Fibroblast of the conjunctiva (primary cell): Measurements from ENCODE around the gene MEP1A.
"Not testable (repeated sequence)": the region's sequence is repeated elsewhere in the genome, so short reads cannot be mapped to it uniquely, and the experiment has no call there.

Source experiments
- DNase-seq: peaks from one replicate; pipeline ENCODE4 v3.0.0-alpha.2; 2010; ENCODE audit warnings: low read depth

MEP1A gene

DNA sequence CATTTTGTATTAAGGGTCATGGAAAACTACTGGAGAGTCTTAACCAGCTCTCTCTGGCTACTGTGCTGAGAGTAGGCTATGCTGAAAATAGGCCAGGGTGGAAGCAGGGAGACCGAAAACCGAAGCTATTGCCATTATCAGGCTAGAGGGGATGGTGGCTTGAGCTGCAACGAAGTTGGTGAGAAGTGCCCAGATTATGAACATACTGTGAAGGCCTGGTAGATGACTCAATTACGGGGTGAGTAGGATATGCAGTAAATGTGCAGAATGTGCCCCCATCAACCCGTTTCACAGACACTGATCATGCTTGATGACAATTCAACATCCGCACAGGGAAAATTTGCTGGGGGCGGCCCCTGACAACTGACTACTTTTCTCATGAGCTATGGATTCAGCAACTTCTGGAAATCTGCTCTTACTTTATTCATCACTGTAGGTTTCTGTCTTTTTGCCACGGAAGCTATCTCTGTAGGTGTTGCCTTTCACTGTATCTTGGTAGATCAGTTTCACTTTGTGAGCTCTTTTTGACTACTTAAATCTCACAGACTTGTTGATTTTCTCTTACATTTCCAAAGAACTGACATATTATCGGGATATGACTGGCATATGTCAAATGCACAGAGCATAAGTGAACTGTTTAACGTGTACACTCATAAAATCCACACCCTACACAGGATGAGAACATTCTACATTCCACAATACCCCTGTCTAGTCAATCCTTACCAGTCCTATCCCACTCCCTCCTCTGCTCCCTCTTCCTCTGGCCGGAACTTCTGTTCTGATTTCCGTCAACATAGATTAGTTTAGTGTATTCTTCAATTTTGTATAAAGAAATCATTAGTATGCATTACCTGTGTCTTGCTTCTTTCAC is 15.5 kb upstream of the MEP1A start:
- DNase-seq = no peak

DNA sequence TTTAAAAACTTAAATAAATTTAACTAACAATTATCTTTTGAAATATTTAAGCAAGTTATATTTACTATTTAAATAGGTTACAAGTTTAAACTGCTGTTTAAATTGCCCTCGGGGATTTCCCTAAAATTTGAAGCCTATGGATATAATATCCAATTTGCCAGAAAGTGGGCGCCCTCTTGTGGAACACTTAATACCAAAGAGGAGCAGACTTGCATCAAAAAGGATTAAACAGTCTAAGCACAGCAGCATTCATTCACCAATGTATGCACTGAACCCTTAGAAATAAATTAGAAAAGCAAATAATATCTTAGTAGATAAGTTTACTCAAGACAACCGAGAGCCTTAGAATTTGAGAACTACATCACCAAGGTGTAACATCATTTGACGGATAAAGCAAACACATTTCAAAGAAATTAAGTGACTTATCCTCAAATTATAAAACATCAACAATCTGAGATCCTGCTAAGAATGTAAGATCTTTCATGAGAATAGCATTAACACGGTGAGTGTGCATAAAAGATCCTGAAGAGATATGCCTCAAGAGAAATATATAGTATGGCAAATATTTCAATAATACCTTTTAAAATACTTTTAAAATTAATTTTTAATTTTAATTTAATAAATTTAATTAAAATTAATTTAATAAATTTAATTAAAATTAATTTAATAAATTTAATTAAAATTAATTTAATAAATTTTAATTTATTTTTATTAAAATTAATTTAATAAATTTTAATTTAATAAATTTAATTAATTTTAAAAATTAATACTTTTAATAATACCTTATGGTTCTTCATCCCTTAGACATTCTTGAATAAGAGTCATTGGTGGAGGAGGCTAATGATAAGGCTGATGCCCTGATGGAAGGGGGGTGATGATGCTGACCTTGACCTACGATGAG is 11.5 kb upstream of the MEP1A start:
- DNase-seq = peak; percentile 46

DNA sequence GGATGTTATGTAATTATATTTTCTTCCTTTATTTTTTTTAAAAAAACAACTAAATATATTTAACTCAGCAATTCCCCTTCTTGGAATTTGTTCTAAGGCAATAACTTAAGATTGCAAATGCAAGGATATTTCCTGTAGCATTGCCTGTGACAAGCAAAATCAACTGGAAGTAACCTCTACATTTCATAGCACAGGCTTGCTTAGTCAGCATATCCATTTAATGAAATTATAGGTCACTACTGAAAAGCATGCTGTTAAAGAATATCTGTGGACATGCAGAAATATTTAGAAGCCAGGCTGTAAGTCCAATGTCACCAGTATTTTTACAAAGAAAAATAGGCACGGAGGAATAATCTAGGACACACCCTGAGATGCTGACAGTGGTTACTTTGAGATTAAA is 8.7 kb upstream of the MEP1A start:
- DNase-seq = no peak

DNA sequence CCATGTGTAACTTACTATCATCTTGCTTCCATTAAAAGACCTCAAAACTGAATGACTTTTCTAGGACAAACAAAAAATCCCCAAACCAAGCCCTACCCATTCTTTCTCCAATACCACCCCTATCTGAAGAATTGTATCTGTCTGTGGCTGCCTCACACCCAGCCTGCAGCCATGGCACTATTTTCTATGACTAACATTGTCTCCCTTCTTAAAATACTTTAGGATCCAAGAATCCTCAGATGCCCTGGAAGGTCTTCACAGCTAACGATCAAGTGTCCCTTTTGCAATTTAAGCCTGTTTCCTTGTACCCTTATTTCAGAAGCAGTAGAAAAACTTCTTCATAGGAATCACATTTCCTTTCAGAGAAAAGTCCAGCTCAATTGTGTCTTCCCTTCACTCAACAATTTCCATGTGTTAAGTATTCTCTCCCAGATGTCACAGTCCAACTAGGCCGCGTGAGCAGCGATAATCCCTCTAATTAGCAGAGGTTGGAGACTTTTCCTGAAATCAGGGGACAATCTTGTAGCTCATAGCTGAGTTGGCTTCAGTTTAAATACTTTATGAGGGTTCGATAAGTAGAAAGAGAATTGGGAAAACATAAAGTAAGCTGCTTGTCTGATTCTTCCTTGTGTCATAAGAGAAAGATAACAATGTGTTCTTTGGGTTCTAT is 5.2 kb upstream of the MEP1A start:
- no peak for DNase-seq

DNA sequence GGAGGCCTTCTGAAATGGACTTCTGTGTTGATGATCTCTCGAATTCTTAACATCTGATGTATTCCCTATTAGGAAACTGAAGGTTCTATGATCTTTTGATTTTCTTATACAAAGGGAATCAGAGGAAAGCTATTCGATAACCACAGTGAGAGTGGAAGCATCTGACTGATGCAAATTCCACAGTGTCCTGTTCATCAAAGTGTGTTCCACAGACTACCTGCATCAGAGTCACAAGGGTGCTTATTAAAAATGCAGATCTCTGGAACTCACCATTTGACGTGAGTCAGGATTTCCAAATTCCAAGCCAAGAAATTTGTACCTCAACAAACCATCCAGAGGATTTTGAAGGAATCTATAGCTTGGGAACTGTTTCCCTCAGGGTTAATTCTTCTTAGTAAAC is 4.4 kb upstream of the MEP1A start:
- DNase-seq = no peak

DNA sequence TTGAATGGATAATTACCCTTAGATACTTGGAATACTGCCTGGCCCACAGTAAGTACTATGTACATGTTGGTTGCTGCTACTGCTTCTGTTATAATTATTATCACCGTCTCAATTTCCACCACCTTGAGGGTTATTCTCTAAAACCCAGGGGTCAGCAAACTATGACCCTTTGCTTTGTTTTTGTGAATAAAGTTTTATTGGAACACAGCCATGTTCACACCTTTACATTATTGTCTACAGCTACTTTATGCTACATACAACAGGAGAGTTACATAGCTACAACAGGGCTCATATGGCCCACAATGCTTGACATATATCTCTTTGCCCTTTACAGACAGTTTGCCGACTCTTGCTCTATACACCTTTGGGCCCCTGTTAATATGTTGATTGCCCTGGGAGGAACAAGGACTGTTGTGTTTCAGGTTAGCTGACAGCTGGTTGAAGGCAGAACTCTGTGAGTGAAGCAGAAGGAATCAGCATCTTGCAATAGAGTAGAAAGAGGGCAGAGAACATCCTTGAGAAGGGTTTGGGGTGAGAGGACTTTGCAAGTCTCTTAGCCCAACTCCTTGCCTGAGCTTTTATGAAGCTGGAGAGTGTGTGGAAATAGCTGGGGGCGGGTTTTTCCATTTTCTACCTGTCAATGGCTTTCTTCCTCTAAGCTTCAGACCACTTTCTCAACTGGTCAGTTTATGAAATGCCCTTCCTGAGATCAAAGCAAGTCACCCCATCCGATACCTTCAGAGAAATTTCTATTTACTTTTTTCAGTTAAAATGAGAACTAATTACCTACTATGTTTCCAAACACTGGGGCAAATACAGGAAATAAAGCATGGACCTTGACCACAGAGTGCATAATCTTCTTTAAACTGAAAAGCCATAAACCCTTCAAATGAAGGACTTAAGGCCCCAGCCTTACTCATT is 3.5 kb upstream of the MEP1A start:
- no peak for DNase-seq

DNA sequence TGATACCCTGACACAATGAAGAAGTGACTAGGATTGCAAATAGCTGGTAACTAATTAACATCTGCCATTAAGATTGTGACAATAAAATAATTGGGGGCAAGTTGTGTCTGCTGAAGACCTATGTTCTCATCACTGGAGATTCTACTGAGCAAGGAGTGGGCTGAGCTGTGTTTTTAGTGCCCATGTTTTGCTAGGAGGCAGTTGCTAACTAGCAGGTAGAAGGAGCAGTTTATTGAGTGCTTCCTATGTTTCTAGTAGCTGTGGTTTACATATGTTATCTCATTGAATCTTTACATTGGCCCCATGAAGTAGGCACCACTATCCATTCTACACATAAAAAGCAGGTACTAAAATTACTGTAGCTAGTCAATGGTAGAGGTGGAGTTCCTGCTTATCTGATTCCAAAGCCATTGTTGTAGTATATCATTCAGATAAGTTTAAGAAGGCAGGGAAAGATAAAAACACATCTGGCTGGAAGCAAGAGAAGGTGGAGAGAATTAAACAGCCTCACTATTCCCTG is 2.8 kb upstream of the MEP1A start:
- no peak for DNase-seq

DNA sequence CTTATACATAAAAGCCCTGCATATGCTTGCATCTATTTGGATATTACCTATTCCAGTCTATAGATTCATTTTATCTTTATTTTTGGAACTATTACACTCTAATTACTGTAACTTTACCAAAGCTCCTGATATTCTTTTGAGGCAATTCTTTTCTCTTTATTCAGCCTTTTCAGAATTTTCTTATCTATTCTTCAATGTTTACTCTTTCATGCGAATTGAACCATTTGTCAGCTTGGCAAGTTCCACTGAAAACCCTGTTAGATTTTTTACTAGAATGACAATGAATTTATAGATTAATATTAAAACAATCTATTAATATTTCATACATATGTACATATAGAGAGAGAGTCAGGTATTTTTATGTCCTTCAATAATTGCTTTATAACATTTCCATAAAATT is 554 bp upstream of the MEP1A start:
- DNase-seq = no peak

DNA sequence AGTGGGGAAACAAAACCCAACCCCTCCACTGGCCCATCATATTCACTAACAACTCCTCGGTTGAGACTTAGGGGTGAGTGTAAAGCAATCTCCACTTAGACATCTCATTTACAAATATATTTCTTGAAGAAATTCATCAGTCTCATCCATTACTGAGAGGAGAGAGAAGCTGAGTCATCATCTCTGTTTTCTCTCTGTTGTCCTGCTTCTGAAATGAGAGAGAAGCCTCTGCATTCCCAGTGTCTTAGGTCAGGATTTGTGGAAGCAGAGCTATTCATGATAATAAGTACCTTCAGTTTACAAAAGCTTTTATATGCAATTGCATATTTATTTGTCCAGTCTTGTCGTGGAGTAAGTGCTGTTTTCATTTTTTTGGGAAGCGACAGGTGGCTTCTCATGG is 879 bp downstream of the MEP1A start:
- DNase-seq = no peak

DNA sequence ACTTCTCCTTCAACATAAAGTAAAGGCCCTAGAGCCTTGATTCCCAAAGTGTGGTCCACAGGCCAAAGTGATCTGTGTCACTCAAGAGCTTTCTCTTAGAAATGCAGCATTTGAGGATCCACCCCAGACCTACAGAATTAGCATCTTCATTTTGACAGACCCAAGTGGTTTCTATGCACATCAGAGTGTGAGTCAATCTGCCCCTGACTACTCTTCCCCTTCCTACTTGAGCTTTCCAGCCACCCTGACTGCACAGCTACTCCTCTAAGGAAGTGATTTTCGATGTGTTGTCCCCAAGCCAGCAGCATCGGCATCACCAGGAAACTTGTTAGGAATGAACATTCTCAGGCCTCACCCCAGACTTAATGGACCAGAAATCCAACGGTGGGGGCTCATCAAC is 2.6 kb downstream of the MEP1A start:
- no peak for DNase-seq

DNA sequence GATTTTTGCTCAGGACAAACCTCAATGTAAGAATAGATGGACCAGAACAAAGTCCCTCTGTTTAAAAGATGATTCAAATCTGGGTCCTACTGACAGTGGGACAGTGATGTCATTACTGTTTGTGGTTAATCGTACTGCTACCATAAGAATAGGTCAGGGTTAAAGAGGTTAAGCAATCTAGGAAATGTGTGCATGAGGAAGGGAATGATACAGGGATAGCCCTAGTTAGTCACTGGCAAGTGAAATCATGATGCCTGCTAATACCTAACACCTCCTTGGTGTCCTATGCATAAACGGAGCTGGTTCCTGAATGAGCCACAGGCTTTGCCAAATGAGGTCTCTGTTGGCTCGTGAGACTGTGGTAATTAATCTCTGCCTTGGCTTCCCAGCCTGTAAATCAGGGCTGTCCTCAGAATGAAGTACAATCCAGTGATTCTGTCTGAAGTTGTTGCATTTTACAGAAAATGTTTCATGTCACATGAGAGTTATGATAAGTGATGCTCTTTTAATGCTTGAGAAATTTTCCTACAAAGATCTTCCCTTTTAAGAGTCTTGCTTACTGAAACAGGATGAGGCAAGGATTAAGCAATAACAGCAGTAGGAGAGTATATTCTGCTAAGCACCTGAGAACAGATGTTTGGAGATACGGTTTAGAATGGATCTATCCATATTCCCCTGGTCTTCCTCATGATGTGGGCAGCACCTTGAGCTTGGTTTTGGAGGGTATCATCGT is 3.8 kb downstream of the MEP1A start:
- DNase-seq = no peak

DNA sequence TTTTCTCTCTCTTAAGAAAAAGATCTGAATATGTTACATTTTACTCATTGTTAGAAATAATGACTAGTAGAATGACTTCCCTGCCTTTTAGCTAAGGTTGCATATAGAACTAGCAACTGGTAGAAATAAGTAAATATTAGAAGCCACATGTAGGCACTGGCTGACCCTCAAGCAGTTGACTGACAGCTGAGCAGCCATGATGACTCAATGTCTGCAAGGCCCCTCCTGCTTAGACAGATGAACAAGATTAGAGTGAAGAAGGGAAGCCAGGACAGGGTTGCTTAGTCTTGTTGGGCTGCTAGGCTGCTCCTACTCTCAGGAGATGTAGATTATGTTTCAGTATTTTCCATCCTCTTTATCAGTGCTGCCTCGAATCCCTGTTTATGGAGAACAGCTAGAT is 6.5 kb downstream of the MEP1A start:
- no peak for DNase-seq

DNA sequence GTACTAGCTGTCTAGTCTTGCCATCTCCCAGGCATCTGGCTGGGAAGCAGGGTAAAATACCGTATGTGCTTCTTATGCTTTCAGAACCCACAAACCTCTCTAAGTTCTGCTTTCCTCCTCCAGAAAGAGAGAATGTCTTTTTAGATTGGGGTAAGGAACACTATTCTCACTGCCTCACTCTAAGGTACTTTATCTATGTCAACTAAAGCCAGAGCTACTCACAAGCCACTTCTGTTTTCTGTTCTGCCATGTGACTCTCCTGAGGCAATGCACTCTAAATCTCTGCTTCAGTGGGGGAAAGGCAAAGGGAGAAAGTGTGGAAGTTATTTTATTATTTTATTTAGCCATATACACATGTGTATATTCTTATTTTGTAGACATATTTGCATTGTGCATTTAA is 15.6 kb downstream of the MEP1A start:
- no peak for DNase-seq

DNA sequence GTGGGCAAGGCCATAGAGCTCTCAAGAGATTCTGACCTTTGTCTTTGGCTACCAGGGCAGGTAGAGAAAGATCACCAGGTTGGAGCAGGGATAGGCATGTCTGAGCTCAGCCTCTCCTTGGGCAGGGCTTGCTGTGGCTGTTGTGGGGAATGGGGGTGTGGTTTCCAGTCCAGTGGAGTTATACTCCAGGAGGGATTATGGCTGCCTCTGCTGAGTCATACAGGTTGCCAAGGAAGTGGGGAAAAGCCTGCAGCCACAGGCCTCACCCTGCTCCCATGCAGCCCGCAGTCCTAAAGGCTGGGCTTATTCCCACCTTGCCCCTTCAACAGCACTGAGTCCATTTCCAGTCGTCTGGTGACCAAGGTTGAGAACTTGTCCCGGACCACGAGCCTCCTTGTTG is 21.9 kb downstream of the MEP1A start:
- no peak for DNase-seq

DNA sequence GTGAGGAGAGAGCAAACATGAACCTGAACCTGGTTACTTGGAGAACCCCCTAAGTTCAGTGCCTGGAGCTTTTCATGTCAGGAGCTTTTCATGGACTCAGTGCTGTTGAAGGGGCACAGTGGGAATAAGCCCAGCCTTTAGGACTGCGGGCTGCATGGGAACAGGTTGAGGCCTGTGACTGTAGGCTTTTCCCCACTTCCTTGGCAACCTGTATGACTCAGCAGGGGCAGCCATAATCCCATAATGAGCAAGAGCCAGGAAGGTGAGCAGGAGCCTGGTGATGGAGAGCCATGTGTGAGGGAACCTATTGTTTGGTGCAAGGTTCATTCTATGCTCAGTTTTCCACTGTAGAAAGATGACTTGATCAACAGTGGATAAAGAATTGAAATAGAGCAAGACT is 23.4 kb downstream of the MEP1A start:
- no peak for DNase-seq

DNA sequence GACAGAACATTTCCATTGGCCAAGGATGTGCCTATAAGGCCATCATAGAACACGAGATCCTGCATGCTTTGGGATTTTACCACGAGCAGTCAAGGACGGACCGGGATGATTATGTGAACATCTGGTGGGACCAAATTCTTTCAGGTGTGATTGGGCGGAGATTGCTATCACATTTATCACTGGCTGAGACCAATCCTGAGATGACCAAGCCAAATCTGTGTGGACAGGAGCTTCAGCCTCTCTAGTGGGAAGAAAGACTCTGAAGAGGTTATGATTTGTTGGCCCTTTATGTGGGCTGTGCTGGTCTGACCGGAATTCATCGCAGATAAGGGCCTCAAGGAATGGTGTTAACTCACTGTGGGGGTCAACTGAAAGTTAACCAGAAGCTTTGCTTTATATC is 26.4 kb downstream of the MEP1A start:
- no peak for DNase-seq

DNA sequence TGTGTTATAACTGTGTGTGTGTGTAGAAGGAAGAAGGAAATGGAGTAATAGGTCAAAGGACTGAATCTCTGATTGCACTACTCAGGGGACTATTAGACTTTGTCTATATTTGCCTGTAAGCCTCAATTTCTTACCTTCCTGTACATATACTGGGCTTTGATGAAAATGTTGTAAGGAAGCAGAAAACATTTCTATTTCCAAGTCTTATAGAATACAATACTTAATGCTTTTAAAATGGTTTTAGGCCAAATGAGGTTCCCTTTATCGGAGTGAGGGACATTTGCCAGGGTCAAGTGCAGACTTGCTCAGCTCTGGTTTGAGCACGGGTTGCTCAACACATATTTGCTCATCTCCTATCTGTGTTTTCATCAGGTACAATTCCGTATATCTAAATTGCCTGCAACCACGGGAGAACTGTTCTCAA is 28.3 kb downstream of the MEP1A start:
- DNase-seq = no peak

DNA sequence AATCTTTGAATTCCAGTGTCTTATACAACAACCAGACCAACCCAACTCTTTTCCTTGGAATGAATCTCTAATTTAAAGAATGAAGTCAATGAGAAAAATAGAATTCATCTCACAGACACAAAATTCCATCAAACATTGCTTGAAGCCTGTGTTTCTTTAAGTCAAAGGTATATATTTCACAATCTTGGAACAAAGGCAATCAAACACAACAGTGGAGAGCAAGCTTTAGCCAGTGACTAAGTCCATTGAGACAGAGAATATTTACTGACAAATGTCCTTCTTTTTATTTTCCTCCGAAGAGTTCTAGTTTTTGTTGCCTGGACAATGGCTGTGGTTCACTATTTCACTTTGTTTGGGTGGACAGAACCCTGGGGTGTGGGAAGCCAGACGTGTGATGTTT is 35.8 kb downstream of the MEP1A start:
- DNase-seq = no peak

DNA sequence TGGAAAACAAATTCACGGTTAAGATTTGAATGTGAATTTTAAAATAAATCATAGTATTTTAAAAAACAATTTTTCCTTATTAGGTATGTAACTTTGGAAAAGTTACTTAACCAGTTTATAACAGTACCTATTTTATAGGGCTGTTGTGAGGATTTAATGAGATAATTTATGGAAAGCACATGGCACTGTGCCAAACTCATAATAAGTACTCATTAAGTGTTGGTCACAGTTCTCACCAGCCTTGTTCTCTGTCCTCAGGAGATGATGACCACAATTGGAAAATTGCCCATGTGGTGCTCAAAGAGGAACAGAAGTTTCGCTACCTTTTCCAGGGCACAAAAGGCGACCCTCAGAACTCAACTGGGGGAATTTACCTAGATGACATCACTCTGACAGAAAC is 39.6 kb downstream of the MEP1A start:
- DNase-seq = no peak

DNA sequence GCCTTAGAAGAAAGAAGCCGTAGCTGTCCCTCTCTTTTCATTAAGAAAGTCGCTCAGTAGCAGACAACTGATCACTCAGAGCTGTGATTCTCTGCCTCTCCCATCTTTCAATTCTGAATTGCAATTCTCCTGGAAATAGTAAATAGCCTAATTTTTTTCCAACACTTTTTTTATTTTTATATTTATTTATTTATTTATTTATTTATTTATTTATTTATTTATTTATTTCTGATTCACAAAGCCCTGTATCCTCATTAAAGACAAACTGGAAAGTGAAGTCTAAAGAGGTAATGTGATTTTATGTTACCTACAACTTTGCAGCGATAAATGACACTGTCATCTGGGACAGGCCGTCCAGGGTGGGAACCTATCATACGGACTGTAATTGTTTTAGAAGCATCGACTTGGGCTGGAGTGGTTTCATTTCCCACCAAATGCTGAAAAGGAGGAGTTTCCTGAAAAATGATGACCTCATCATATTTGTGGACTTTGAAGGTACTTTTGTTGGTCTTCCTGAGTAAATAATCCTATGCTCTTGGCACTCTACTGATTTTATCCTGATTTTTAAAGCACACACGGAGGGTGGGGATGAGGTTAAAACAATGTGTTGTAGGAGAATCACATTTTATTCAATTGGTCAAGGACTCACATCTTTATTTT is 41.2 kb downstream of the MEP1A start:
- not testable (repeated sequence) for DNase-seq
